Subcutaneous abdominal adipose tissue (tissue), 5 donors: ENCODE results near the gene RHBG.

Experiments
- H3K27ac ChIP-seq: one replicate; pipeline ENCODE4 v1.7.0; 2013; ENCODE audit warnings: low read depth, mild to moderate bottlenecking, inconsistent platforms, low read length, moderate library complexity
- H3K27me3 ChIP-seq, 5 donors: one replicate each; pipeline ENCODE4 v1.7.0; 2013; ENCODE audit warnings: low read length in 5 of 5, inconsistent platforms in 1 of 5; ENCODE audit not compliant: control insufficient read depth in 5 of 5, insufficient read depth in 4 of 5
- H3K36me3 ChIP-seq, 5 donors: one replicate each; pipeline ENCODE4 v1.7.0; 2013; ENCODE audit warnings: low read length in 5 of 5; ENCODE audit not compliant: control insufficient read depth in 5 of 5, insufficient read depth in 5 of 5
- H3K4me1 ChIP-seq, 5 donors: one replicate each; pipeline ENCODE4 v1.7.0; 2013; ENCODE audit warnings: low read length in 5 of 5, mild to moderate bottlenecking in 3 of 5, moderate library complexity in 1 of 5; ENCODE audit not compliant: control insufficient read depth in 5 of 5, insufficient read depth in 5 of 5
- H3K4me3 ChIP-seq, 5 donors: one replicate each; pipeline ENCODE4 v1.7.0; 2013; ENCODE audit warnings: low read length in 5 of 5, low read depth in 1 of 5
- H3K9ac ChIP-seq, 5 donors: one replicate each; pipeline ENCODE4 v1.7.0; 2013; ENCODE audit warnings: low read length in 5 of 5, mild to moderate bottlenecking in 4 of 5, moderate library complexity in 3 of 5
- H3K9me3 ChIP-seq, 5 donors: one replicate each; pipeline ENCODE4 v1.7.0; 2013; ENCODE audit warnings: low read length in 5 of 5; ENCODE audit not compliant: control insufficient read depth in 5 of 5
- donor health status: healthy.
- donor health status: healthy.
- donor health status: healthy.
- donor health status: healthy.
- donor health status: healthy.

Gene RHBG

DNA sequence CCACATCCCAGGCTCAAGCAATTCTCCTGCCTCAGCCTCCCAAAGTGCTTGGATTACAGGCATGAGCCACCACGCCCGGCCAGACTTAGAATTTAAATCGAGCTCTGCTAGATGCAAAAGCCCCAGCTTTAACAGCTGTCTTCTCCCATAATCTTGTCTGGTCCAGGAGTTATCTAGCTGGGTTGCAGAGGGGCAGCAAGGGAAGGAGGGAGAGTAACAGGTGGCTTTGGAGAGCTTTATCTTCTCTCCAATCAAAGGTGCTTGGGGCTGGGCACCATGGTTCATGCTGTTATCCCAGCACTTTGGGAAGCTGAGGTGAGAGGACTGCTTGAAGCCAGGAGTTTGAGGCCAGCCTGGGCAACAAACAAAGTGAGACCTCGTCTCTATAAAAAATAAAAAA, 3.9 kb downstream of the RHBG start:
- no peaks in the 10 kb centered on the region for H3K36me3 ChIP-seq
- peaks cover 0 to 15% (median 8%) of the 10 kb centered on the region in 5 donors for H3K27me3 ChIP-seq
- H3K9me3 ChIP-seq: no peaks in the 10 kb centered on the region
- peaks cover 0 to 25% (median 21%) of the 10 kb centered on the region in 5 donors for H3K4me1 ChIP-seq
- H3K27ac ChIP-seq: no peak overlapping the region
- no peak overlapping the region for H3K4me3 ChIP-seq
- H3K9ac ChIP-seq: no peak overlapping the region

DNA sequence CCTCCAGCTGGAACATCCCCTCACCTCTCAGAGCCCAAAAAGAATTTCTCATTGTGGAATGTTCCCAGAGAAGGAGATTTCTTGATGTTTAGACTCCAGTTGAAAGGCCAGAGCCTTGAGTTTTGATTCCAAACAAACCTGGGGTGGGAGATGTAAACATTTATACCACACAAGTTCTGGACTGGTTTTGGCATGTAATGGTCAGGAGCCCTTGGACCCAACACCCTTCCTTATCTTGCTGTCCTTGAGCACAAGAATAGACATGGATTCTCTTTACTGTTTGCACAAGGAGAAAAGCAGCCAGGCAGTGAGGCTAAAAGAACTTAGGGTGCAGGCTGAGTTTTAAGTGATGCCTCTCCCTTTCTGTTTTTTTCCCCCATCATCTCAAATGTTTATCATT, 4.5 kb downstream of the RHBG start:
- peaks cover 0 to 25% (median 21%) of the 10 kb centered on the region in 5 donors for H3K4me1 ChIP-seq
- H3K36me3 ChIP-seq: no peaks in the 10 kb centered on the region
- H3K9ac ChIP-seq: no peak overlapping the region
- H3K27me3 ChIP-seq: peaks cover 0 to 15% (median 6%) of the 10 kb centered on the region in 5 donors
- H3K9me3 ChIP-seq: no peaks in the 10 kb centered on the region
- H3K27ac ChIP-seq: no peak overlapping the region
- H3K4me3 ChIP-seq: no peak overlapping the region

DNA sequence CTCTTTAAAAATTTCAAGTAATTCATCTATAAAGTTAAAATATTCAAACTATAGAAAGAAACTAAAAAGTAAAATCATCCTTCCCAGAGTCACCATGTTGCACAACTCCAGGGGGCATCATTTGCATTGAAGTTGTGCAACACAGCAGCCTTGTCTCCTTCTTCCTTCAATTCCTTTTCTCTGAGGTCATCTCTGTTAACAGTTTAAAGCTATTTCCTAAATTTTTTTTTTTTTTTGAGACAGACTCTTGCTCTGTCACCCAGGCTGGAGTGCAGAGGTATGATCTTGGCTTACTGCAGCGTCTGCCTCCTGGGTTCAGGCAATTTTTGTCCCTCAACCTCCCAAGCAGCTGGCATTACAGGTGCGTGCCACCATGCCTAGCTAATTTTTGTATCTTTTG, 7.1 kb downstream of the RHBG start:
- Histone ChIP-seq H3K9ac (no peak overlapping the region), H3K36me3 (no peaks in the 10 kb centered on the region), H3K9me3 (no peaks in the 10 kb centered on the region), H3K27me3 (peaks cover 0 to 4% (median 0%) of the 10 kb centered on the region in 5 donors), H3K27ac (no peak overlapping the region), H3K4me3 (no peak overlapping the region), H3K4me1 (peaks cover 0 to 16% (median 10%) of the 10 kb centered on the region in 5 donors)

DNA sequence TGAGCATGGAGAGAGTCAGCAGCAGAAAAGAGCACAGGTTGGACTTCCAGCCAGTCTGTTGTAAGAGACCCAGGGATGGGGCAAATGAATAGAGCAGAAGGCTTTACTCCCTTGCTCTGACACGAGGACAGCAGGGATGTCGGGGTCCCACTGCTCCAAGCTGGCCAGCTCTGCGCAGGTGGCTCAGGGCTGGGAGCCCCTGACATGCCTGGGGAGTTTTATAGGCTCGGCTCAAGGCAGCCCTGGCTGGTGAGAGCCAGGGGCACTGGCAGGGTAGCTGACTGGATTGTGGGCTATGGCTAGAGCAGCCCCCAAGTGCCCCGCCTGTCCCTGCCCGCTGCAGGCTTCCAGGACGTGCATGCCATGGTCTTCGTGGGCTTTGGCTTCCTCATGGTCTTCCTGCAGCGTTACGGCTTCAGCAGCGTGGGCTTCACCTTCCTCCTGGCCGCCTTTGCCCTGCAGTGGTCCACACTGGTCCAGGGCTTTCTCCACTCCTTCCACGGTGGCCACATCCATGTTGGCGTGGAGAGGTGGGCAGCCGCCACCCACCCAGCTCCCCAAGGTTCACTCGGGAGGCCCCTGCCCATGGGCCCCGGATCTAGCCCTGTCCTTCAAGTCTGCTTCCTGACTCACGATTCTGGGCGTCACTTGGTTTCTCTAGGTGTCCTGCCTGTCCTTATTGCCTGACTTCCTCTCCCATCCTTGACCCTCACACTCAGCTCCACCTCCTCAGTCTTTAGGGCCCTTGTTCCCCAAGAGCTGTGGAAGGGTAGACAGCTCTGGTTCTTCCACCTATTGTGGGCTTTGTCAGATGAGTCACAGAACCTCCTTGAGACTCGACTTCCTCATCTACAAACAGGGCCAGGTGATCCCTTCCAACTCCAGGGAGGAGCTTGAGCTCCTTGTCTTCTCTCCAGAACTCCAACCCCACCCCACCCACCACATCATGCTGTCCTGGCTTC, 8.2 kb downstream of the RHBG start:
- Histone ChIP-seq H3K27ac (no peak overlapping the region), H3K9me3 (no peaks in the 10 kb centered on the region), H3K36me3 (no peaks in the 10 kb centered on the region), H3K4me1 (peaks cover 0 to 5% (median 0%) of the 10 kb centered on the region in 5 donors), H3K4me3 (no peak overlapping the region), H3K9ac (no peak overlapping the region), H3K27me3 (peaks cover 0 to 4% (median 0%) of the 10 kb centered on the region in 5 donors)

DNA sequence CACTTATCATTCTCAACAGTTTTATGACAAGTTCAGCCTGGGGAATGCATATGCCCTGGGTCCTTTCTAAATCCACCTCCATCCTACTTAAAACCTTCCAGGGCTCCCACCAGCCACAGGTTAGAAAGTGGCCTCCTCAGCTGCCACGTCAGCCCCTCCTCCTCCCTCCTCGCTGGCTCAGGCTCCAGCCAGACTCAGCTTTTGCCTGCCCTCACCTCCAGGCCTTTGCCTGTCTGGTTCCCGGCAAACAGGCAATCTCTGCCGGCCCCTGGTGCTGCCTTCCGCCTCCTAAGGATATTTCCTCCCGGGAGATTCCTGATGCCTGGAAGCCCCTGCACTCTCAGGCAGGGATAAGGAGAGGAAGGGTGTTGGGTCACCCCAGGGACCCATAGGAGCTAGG, 9.5 kb downstream of the RHBG start:
- H3K4me3 ChIP-seq: no peak overlapping the region
- no peaks in the 10 kb centered on the region for H3K9me3 ChIP-seq
- no peak overlapping the region for H3K27ac ChIP-seq

DNA sequence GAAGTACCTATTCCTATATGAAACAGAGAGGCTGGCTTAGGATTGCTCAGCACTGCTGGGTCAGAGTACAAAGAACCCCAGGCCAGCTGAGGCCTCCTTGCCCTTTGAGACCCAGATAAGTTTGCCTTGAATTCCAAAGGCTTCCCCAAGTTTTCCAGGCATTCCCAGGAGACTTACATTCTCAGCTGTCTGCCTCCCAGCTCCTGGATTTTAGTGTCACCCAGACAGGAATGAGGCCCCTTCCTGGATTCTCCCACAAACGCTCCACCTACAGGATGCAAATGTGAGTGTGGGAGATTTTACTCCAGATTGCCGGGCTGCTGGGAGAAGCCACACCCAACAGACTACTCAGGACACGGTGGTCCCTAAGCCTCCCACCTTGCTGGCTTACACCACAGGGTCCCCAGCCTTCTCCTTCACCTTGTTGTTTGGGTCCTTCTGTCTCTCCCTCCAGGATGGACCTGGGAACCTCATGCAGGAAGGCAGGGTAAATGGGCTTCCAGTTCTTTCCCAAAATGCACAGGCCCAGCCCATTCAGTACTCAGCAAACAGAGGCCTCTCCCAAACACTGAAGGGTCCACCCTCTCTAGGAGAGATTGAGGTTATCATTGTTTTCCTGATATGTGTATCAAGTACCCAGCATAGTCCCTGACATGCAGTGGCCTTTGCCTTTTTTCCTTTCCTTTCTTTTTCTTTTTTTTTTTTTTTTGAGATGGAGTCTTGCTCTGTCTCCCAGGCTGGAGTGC, 10.6 kb downstream of the RHBG start:
- Histone ChIP-seq H3K27me3 (no peaks in the 10 kb centered on the region), H3K4me3 (no peak overlapping the region), H3K9me3 (no peaks in the 10 kb centered on the region), H3K36me3 (no peaks in the 10 kb centered on the region), H3K27ac (no peak overlapping the region), H3K9ac (no peak overlapping the region), H3K4me1 (peaks cover 0 to 5% (median 0%) of the 10 kb centered on the region in 5 donors)

More for the DNA sequence above, 9.5 kb downstream of the RHBG start:
- H3K27me3 ChIP-seq: peaks cover 0 to 3% (median 0%) of the 10 kb centered on the region in 5 donors
- no peak overlapping the region for H3K9ac ChIP-seq
- no peaks in the 10 kb centered on the region for H3K36me3 ChIP-seq
- peaks cover 0 to 5% (median 0%) of the 10 kb centered on the region in 5 donors for H3K4me1 ChIP-seq

DNA sequence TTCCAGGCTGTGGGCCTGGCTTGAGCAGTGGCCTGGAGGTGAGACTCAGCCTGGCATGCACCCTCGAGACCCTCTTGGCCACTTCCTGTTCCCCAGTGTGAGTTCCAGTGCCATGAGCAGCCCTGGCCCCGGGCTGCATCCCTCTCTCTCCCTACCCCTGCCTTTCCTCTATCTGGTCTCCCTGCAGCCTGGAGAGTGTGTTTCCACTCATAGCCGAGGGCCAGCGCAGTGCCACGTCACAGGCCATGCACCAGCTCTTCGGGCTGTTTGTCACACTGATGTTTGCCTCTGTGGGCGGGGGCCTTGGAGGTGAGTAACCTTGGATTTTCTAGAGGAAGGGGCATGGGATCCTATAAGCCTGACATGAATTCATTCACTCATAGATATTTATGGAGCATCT, 13.6 kb downstream of the RHBG start:
- H3K27me3 ChIP-seq: peaks cover 4 to 12% (median 10%) of the 10 kb centered on the region in 5 donors
- H3K36me3 ChIP-seq: no peaks in the 10 kb centered on the region
- H3K9me3 ChIP-seq: no peaks in the 10 kb centered on the region
- no peak overlapping the region for H3K4me3 ChIP-seq
- H3K4me1 ChIP-seq: peaks cover 0 to 2% (median 0%) of the 10 kb centered on the region in 5 donors
- H3K27ac ChIP-seq: no peak overlapping the region
- no peak overlapping the region for H3K9ac ChIP-seq

DNA sequence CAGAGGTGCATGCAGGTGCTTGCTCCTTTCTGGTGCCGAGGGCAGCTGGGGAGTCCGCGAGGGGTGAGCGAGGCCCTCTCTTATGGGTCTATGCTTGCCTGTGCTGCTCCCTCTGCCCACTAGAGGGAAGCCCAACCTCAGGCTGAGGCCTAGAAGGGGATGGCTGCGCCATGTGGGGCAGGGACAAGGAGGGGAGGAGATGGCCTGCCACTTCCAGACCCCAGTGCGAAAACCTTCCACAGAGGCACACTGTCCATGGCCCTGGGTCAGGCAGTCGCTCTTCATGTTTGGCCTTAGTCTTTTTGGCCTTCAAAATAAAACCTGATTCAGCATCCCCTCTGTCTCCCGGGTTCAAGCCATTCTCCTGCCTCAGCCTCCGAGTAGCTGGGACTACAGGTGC, 14.0 kb downstream of the RHBG start:
- Histone ChIP-seq H3K9me3 (no peaks in the 10 kb centered on the region), H3K27ac (no peak overlapping the region), H3K9ac (no peak overlapping the region)

DNA sequence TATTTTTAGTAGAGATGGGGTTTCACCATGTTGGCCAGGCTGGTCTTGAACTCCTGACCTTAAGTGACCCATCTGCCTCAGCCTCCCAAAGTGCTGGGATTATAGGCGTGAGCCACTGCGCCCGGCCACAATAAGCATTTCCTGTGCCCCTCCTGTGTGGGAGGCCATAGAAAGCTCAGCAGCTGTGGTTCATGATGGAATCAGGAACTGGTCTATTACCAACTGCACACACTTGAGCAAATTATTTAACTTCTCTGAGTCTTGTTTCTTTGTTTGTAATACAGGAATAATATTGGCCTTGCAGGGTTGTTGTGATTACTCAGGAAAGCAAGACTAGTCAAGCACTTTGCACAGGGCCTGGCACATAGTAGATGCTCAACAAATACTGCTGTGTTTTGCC, 15.0 kb downstream of the RHBG start:
- H3K9ac ChIP-seq: no peak overlapping the region
- no peak overlapping the region for H3K27ac ChIP-seq
- no peaks in the 10 kb centered on the region for H3K36me3 ChIP-seq
- H3K4me3 ChIP-seq: no peak overlapping the region
- H3K4me1 ChIP-seq: peaks cover 0 to 12% (median 3%) of the 10 kb centered on the region in 5 donors
- peaks cover 16 to 23% (median 21%) of the 10 kb centered on the region in 5 donors for H3K27me3 ChIP-seq
- no peaks in the 10 kb centered on the region for H3K9me3 ChIP-seq

More for the DNA sequence above, 14.0 kb downstream of the RHBG start:
- H3K27me3 ChIP-seq: peaks cover 9 to 17% (median 14%) of the 10 kb centered on the region in 5 donors
- H3K36me3 ChIP-seq: no peaks in the 10 kb centered on the region
- H3K4me3 ChIP-seq: no peak overlapping the region
- H3K4me1 ChIP-seq: peaks cover 0 to 6% (median 0%) of the 10 kb centered on the region in 5 donors

DNA sequence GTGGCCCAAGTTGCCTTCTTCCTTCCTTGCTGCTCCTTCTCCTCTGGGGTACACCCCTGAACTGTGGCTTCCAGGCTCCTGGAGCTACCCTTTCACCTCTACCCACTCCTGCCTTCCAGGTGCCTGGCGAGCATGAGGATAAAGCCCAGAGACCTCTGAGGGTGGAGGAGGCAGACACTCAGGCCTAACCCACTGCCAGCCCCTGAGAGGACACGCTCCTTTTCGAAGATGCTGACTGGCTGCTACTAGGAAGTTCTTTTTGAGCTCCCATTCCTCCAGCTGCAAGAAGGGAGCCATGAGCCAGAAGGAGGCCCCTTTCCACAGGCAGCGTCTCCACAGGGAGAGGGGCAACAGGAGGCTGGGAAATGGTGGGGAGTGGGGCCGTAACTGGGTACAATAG, 15.6 kb downstream of the RHBG start:
- H3K36me3 ChIP-seq: no peaks in the 10 kb centered on the region
- peaks cover 0 to 12% (median 3%) of the 10 kb centered on the region in 5 donors for H3K4me1 ChIP-seq
- H3K4me3 ChIP-seq: no peak overlapping the region
- peaks cover 22 to 29% (median 27%) of the 10 kb centered on the region in 5 donors for H3K27me3 ChIP-seq
- H3K27ac ChIP-seq: no peak overlapping the region
- H3K9ac ChIP-seq: no peak overlapping the region
- H3K9me3 ChIP-seq: no peaks in the 10 kb centered on the region
